Measurements from ENCODE around the gene EPB41L1. TPM values are rescaled to one million over a fixed set of nuclear protein-coding genes. Genes with fewer than 3 reads are reported as not detected.

Gene EPB41L1
- polyA plus RNA-seq, 1 donor from 2014 or later, result 38.2 TPM

- Histone ChIP-seq H4K20me1 (ENCODE audit: insufficient read depth) (no peaks in the 10 kb centered on the region), H3K27me3 (ENCODE audit: insufficient read depth, low read depth, low read length) (no peaks in the 10 kb centered on the region), H3K9me3 (ENCODE audit: low read length) (no peaks in the 10 kb centered on the region), H3F3A (ENCODE audit: insufficient read depth, low read length, poor library complexity, severe bottlenecking) (no peaks in the 10 kb centered on the region), H3K9ac (ENCODE audit: low read length) (no peak overlapping the region), H3K4me3 (ENCODE audit: low read length) (no peak overlapping the region), H3K4me2 (ENCODE audit: low read length) (no peak overlapping the region), H2AFZ (ENCODE audit: low read depth, low read length) (no peak overlapping the region), H3K36me3 (ENCODE audit: insufficient read depth, low read length) (no peaks in the 10 kb centered on the region), H3K79me2 (replicated peaks; ENCODE audit: insufficient read depth, low read length) (no peaks in the 10 kb centered on the region), H3K27ac (ENCODE audit: low read length) (no peak overlapping the region), H3K9me2 (ENCODE audit: insufficient read depth, low read length) (no peaks in the 10 kb centered on the region)
- TF ChIP-seq EP300 (conservative IDR thresholded peaks at IDR 0.05; ENCODE audit: poor library complexity, severe bottlenecking) (no peak), EZH2 (IDR thresholded peaks at IDR 0.05; ENCODE audit: borderline replicate concordance, insufficient read depth, low read length, poor library complexity, severe bottlenecking) (no peak), CTCF (IDR thresholded peaks at IDR 0.05; ENCODE audit: poor library complexity, severe bottlenecking) (no peak), TAF1 (IDR thresholded peaks at IDR 0.05; ENCODE audit: low read depth) (no peak), REST (IDR thresholded peaks at IDR 0.05; ENCODE audit: borderline replicate concordance) (no peak), POLR2AphosphoS5 (IDR thresholded peaks at IDR 0.05) (no peak), SMC3 (conservative IDR thresholded peaks at IDR 0.05; ENCODE audit: poor library complexity) (no peak), RAD21 (conservative IDR thresholded peaks at IDR 0.05) (no peak), MXI1 (conservative IDR thresholded peaks at IDR 0.05; ENCODE audit: poor library complexity, severe bottlenecking) (no peak)
These were observed 118.1 kb downstream of the EPB41L1 start for GRCh38 chr20:36272547-36273220.

GRCh38 chr20:36273414-36274180 is 119.1 kb downstream of the EPB41L1 start:
- Histone ChIP-seq H3K36me3 (ENCODE audit: insufficient read depth, low read length) (no peaks in the 10 kb centered on the region), H3K9me3 (ENCODE audit: low read length) (no peaks in the 10 kb centered on the region), H3K79me2 (replicated peaks; ENCODE audit: insufficient read depth, low read length) (no peaks in the 10 kb centered on the region), H3F3A (ENCODE audit: insufficient read depth, low read length, poor library complexity, severe bottlenecking) (no peaks in the 10 kb centered on the region), H3K4me2 (ENCODE audit: low read length) (no peak overlapping the region), H2AFZ (ENCODE audit: low read depth, low read length) (no peak overlapping the region), H3K27me3 (ENCODE audit: insufficient read depth, low read depth, low read length) (no peaks in the 10 kb centered on the region), H3K27ac (ENCODE audit: low read length) (no peak overlapping the region), H3K4me3 (ENCODE audit: low read length) (no peak overlapping the region), H4K20me1 (ENCODE audit: insufficient read depth) (no peaks in the 10 kb centered on the region), H3K9me2 (ENCODE audit: insufficient read depth, low read length) (no peaks in the 10 kb centered on the region), H3K9ac (ENCODE audit: low read length) (peak overlapping the region; percentile 16)
- no peak for TF ChIP-seq EP300 (conservative IDR thresholded peaks at IDR 0.05; ENCODE audit: poor library complexity, severe bottlenecking)
- TF ChIP-seq SMC3 (conservative IDR thresholded peaks at IDR 0.05; ENCODE audit: poor library complexity), result peak; percentile 22
- no peak for TF ChIP-seq POLR2AphosphoS5 (IDR thresholded peaks at IDR 0.05)
- TF ChIP-seq EZH2 (IDR thresholded peaks at IDR 0.05; ENCODE audit: borderline replicate concordance, insufficient read depth, low read length, poor library complexity, severe bottlenecking), result no peak
- no peak for TF ChIP-seq MXI1 (conservative IDR thresholded peaks at IDR 0.05; ENCODE audit: poor library complexity, severe bottlenecking)
